ENCODE data around the gene NOTCH1.

Gene NOTCH1

GRCh38 chr9:136459425-136459824 lies 86.4 kb downstream of the NOTCH1 start:
- no peaks in the 10 kb centered on the region for H3K27me3 ChIP-seq (ENCODE audit: control insufficient read depth, insufficient read depth, low read length)
- H3K4me1 ChIP-seq (ENCODE audit: control insufficient read depth, insufficient read depth, low read length) = no peaks in the 10 kb centered on the region
- H3K9me3 ChIP-seq (ENCODE audit: control insufficient read depth, insufficient read depth, low read length) = no peaks in the 10 kb centered on the region
- H3K4me3 ChIP-seq (ENCODE audit: low read depth, low read length) = no peak overlapping the region
- H3K36me3 ChIP-seq (ENCODE audit: control insufficient read depth, insufficient read depth, low read length) = peaks cover 81% of the 10 kb centered on the region
- H3K9ac ChIP-seq (ENCODE audit: low read depth, low read length) = no peak overlapping the region

GRCh38 chr9:136457326-136457725 lies 88.5 kb downstream of the NOTCH1 start:
- no peaks in the 10 kb centered on the region for H3K4me1 ChIP-seq (ENCODE audit: control insufficient read depth, insufficient read depth, low read length)
- no peak overlapping the region for H3K9ac ChIP-seq (ENCODE audit: low read depth, low read length)
- no peak overlapping the region for H3K4me3 ChIP-seq (ENCODE audit: low read depth, low read length)
- no peaks in the 10 kb centered on the region for H3K27me3 ChIP-seq (ENCODE audit: control insufficient read depth, insufficient read depth, low read length)
- peaks cover 75% of the 10 kb centered on the region for H3K36me3 ChIP-seq (ENCODE audit: control insufficient read depth, insufficient read depth, low read length)
- no peaks in the 10 kb centered on the region for H3K9me3 ChIP-seq (ENCODE audit: control insufficient read depth, insufficient read depth, low read length)

- Histone ChIP-seq H3K4me3 (ENCODE audit: low read depth, low read length) (no peak overlapping the region), H3K36me3 (ENCODE audit: control insufficient read depth, insufficient read depth, low read length) (peaks cover 72% of the 10 kb centered on the region), H3K9me3 (ENCODE audit: control insufficient read depth, insufficient read depth, low read length) (no peaks in the 10 kb centered on the region), H3K9ac (ENCODE audit: low read depth, low read length) (no peak overlapping the region), H3K27me3 (ENCODE audit: control insufficient read depth, insufficient read depth, low read length) (no peaks in the 10 kb centered on the region), H3K4me1 (ENCODE audit: control insufficient read depth, insufficient read depth, low read length) (no peaks in the 10 kb centered on the region)
Observed at GRCh38 chr9:136456258-136456657, 89.6 kb downstream of the NOTCH1 start.

GRCh38 chr9:136455043-136456002 lies 90.5 kb downstream of the NOTCH1 start:
- no peak overlapping the region for H3K9ac ChIP-seq (ENCODE audit: low read depth, low read length)
- H3K36me3 ChIP-seq (ENCODE audit: control insufficient read depth, insufficient read depth, low read length) = peaks cover 72% of the 10 kb centered on the region
- no peaks in the 10 kb centered on the region for H3K27me3 ChIP-seq (ENCODE audit: control insufficient read depth, insufficient read depth, low read length)
- H3K9me3 ChIP-seq (ENCODE audit: control insufficient read depth, insufficient read depth, low read length) = no peaks in the 10 kb centered on the region
- H3K4me1 ChIP-seq (ENCODE audit: control insufficient read depth, insufficient read depth, low read length) = no peaks in the 10 kb centered on the region
- no peak overlapping the region for H3K4me3 ChIP-seq (ENCODE audit: low read depth, low read length)

GRCh38 chr9:136454026-136454796 lies 91.6 kb downstream of the NOTCH1 start:
- peaks cover 70% of the 10 kb centered on the region for H3K36me3 ChIP-seq (ENCODE audit: control insufficient read depth, insufficient read depth, low read length)
- H3K27me3 ChIP-seq (ENCODE audit: control insufficient read depth, insufficient read depth, low read length) = no peaks in the 10 kb centered on the region
- no peak overlapping the region for H3K9ac ChIP-seq (ENCODE audit: low read depth, low read length)
- no peaks in the 10 kb centered on the region for H3K9me3 ChIP-seq (ENCODE audit: control insufficient read depth, insufficient read depth, low read length)
- no peaks in the 10 kb centered on the region for H3K4me1 ChIP-seq (ENCODE audit: control insufficient read depth, insufficient read depth, low read length)
- no peak overlapping the region for H3K4me3 ChIP-seq (ENCODE audit: low read depth, low read length)

- H3K27me3 ChIP-seq (ENCODE audit: control insufficient read depth, insufficient read depth, low read length) = no peaks in the 10 kb centered on the region
- H3K36me3 ChIP-seq (ENCODE audit: control insufficient read depth, insufficient read depth, low read length) = peaks cover 67% of the 10 kb centered on the region
- H3K9me3 ChIP-seq (ENCODE audit: control insufficient read depth, insufficient read depth, low read length) = no peaks in the 10 kb centered on the region
- no peak overlapping the region for H3K4me3 ChIP-seq (ENCODE audit: low read depth, low read length)
- H3K4me1 ChIP-seq (ENCODE audit: control insufficient read depth, insufficient read depth, low read length) = no peaks in the 10 kb centered on the region
- no peak overlapping the region for H3K9ac ChIP-seq (ENCODE audit: low read depth, low read length)
Observed at GRCh38 chr9:136453326-136453725, 92.5 kb downstream of the NOTCH1 start.

GRCh38 chr9:136451221-136451877 lies 94.5 kb downstream of the NOTCH1 start:
- Histone ChIP-seq H3K4me1 (ENCODE audit: control insufficient read depth, insufficient read depth, low read length) (no peaks in the 10 kb centered on the region), H3K36me3 (ENCODE audit: control insufficient read depth, insufficient read depth, low read length) (peaks cover 68% of the 10 kb centered on the region), H3K4me3 (ENCODE audit: low read depth, low read length) (no peak overlapping the region), H3K9ac (ENCODE audit: low read depth, low read length) (no peak overlapping the region), H3K9me3 (ENCODE audit: control insufficient read depth, insufficient read depth, low read length) (no peaks in the 10 kb centered on the region), H3K27me3 (ENCODE audit: control insufficient read depth, insufficient read depth, low read length) (no peaks in the 10 kb centered on the region)

- Histone ChIP-seq H3K4me1 (ENCODE audit: control insufficient read depth, insufficient read depth, low read length) (no peaks in the 10 kb centered on the region), H3K4me3 (ENCODE audit: low read depth, low read length) (no peak overlapping the region), H3K9me3 (ENCODE audit: control insufficient read depth, insufficient read depth, low read length) (no peaks in the 10 kb centered on the region), H3K27me3 (ENCODE audit: control insufficient read depth, insufficient read depth, low read length) (no peaks in the 10 kb centered on the region), H3K36me3 (ENCODE audit: control insufficient read depth, insufficient read depth, low read length) (peaks cover 60% of the 10 kb centered on the region), H3K9ac (ENCODE audit: low read depth, low read length) (no peak overlapping the region)
Observed at GRCh38 chr9:136448655-136449054, 97.2 kb downstream of the NOTCH1 start.

GRCh38 chr9:136447173-136447778 lies 98.6 kb downstream of the NOTCH1 start:
- peaks cover 68% of the 10 kb centered on the region for H3K36me3 ChIP-seq (ENCODE audit: control insufficient read depth, insufficient read depth, low read length)
- H3K27me3 ChIP-seq (ENCODE audit: control insufficient read depth, insufficient read depth, low read length) = no peaks in the 10 kb centered on the region
- H3K4me3 ChIP-seq (ENCODE audit: low read depth, low read length) = no peak overlapping the region
- H3K9me3 ChIP-seq (ENCODE audit: control insufficient read depth, insufficient read depth, low read length) = no peaks in the 10 kb centered on the region
- H3K4me1 ChIP-seq (ENCODE audit: control insufficient read depth, insufficient read depth, low read length) = no peaks in the 10 kb centered on the region
- no peak overlapping the region for H3K9ac ChIP-seq (ENCODE audit: low read depth, low read length)

GRCh38 chr9:136445799-136446198 lies 100.0 kb downstream of the NOTCH1 start:
- no peaks in the 10 kb centered on the region for H3K27me3 ChIP-seq (ENCODE audit: control insufficient read depth, insufficient read depth, low read length)
- no peak overlapping the region for H3K9ac ChIP-seq (ENCODE audit: low read depth, low read length)
- no peak overlapping the region for H3K4me3 ChIP-seq (ENCODE audit: low read depth, low read length)
- no peaks in the 10 kb centered on the region for H3K4me1 ChIP-seq (ENCODE audit: control insufficient read depth, insufficient read depth, low read length)
- no peaks in the 10 kb centered on the region for H3K9me3 ChIP-seq (ENCODE audit: control insufficient read depth, insufficient read depth, low read length)
- H3K36me3 ChIP-seq (ENCODE audit: control insufficient read depth, insufficient read depth, low read length) = peaks cover 73% of the 10 kb centered on the region

All from iPS-15b (cell line).